ENCODE data around the gene UTP14A. TPM values are rescaled to one million over a fixed set of nuclear protein-coding genes. Genes with fewer than 3 reads are reported as not detected.

Gene UTP14A
- total and polyA plus RNA-seq, 12 donors = 6.7 to 12.6 (median 9.6) TPM

DNA sequence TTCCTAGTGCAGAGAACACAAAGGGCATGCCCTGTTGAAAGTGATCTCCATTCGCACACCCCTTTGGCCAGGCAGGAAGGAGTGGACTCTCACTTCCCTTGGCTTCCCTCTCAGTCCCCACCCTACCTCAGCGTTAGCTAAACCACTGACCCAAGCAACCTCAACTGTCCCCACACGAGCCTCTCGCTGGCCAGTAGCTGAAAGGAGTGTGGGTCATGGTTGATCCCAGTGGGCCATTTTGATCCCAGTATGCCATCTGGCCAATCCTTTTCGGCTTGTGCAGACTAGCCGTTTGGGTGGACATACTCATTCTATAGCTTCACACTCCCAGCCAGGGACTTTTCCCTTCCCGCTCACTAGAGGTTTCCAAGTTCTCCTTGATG, 52.1 kb downstream of the UTP14A start:
- ATAC-seq = peak in 1 of 8 donors; percentile 12
- H3K27me3 ChIP-seq = peaks cover 0 to 3% (median 0%) of the 10 kb centered on the region in 7 donors
- peak overlapping the region in 3 of 10 donors; percentile 52 to 86 (median 65) for H3K27ac ChIP-seq
- no peak for DNase-seq
- no peaks in the 10 kb centered on the region for H3K36me3 ChIP-seq
- intact Hi-C loops (cut with DNase I) = no loop called here
- H3K4me3 ChIP-seq = peak overlapping the region in 2 of 10 donors; percentile 47 to 49
- H3K9me3 ChIP-seq = no peaks in the 10 kb centered on the region
- H3K4me1 ChIP-seq = peaks cover 0 to 15% (median 0%) of the 10 kb centered on the region in 9 donors
- 66 to 69% methylated on average over 7 of the region's 7 CpGs for WGBS, 2 donors
- TF ChIP-seq, protein P1, sequence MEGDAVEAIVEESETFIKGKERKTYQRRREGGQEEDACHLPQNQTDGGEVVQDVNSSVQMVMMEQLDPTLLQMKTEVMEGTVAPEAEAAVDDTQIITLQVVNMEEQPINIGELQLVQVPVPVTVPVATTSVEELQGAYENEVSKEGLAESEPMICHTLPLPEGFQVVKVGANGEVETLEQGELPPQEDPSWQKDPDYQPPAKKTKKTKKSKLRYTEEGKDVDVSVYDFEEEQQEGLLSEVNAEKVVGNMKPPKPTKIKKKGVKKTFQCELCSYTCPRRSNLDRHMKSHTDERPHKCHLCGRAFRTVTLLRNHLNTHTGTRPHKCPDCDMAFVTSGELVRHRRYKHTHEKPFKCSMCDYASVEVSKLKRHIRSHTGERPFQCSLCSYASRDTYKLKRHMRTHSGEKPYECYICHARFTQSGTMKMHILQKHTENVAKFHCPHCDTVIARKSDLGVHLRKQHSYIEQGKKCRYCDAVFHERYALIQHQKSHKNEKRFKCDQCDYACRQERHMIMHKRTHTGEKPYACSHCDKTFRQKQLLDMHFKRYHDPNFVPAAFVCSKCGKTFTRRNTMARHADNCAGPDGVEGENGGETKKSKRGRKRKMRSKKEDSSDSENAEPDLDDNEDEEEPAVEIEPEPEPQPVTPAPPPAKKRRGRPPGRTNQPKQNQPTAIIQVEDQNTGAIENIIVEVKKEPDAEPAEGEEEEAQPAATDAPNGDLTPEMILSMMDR (IDR thresholded peaks at IDR 0.05) = no peak

DNA sequence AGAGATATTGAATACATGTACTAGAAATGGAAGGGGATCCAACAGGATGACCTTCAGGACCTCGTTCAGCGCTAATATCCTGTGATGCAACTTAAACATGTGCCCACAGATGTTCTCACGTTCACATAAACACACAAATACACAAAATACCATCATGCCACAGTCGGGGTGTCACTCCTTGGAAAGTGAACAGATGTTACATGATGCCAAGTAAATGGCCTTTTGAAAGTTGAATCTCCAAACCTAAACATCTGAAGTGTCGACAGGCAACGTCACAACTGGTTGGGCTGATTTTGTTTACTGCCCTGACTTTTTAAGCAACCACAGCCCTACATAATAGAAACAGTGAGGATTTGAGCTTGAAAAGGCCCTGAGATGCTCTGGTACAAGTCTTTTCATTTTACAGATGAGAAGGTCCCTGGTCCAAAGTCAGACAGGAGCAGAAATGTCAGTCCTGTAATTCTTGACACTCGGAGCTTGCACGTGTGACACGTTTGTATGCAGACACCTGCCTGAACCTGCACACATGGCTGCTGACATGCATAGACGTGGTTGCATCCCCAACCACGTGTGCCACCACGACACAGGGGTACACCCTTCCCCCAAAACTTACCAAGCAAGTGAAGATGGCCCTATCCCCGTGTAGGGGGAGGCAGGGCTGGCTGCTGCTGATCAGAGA, 53.0 kb downstream of the UTP14A start:
- intact Hi-C loops (cut with DNase I) = no loop called here
- peaks cover 0 to 15% (median 0%) of the 10 kb centered on the region in 9 donors for H3K4me1 ChIP-seq
- no peak overlapping the region for H3K4me3 ChIP-seq
- H3K36me3 ChIP-seq = no peaks in the 10 kb centered on the region
- H3K27me3 ChIP-seq = no peaks in the 10 kb centered on the region
- 53 to 63% methylated on average over 13 of the region's 13 CpGs for WGBS, 2 donors
- no peak overlapping the region for H3K27ac ChIP-seq
- ATAC-seq (no peak), DNase-seq (no peak)
- no peaks in the 10 kb centered on the region for H3K9me3 ChIP-seq
- TF ChIP-seq, protein P1 (IDR thresholded peaks at IDR 0.05) = no peak

DNA sequence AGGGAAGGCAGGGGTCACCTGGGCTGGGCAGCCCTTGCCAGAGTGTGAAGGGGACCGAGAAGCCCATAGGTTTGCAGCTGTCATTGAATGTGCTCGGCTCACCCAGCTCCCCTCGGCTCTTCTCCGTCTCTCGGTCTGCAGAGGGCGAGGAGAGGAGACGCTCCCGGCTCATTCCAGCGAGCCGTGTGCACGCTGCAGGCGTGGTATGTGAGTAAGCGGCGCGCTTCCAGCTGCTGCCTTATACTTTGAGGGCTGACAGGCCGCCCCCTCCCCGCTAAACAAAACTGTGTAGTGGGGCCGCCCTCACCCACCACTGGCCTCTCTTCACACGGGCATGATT, 53.5 kb downstream of the UTP14A start:
- Histone ChIP-seq H3K27ac (no peak overlapping the region), H3K27me3 (no peaks in the 10 kb centered on the region), H3K4me1 (peaks cover 0 to 15% (median 0%) of the 10 kb centered on the region in 9 donors), H3K4me3 (no peak overlapping the region), H3K36me3 (no peaks in the 10 kb centered on the region), H3K9me3 (no peaks in the 10 kb centered on the region)
- WGBS, 2 donors = 9 to 30% methylated on average over 19 of the region's 19 CpGs
- ATAC-seq (peak in 3 of 8 donors; percentile 34 to 67 (median 43)), DNase-seq (no peak)
- TF ChIP-seq, protein P1 (IDR thresholded peaks at IDR 0.05) = no peak
- intact Hi-C loops (cut with DNase I) = no loop called here

DNA sequence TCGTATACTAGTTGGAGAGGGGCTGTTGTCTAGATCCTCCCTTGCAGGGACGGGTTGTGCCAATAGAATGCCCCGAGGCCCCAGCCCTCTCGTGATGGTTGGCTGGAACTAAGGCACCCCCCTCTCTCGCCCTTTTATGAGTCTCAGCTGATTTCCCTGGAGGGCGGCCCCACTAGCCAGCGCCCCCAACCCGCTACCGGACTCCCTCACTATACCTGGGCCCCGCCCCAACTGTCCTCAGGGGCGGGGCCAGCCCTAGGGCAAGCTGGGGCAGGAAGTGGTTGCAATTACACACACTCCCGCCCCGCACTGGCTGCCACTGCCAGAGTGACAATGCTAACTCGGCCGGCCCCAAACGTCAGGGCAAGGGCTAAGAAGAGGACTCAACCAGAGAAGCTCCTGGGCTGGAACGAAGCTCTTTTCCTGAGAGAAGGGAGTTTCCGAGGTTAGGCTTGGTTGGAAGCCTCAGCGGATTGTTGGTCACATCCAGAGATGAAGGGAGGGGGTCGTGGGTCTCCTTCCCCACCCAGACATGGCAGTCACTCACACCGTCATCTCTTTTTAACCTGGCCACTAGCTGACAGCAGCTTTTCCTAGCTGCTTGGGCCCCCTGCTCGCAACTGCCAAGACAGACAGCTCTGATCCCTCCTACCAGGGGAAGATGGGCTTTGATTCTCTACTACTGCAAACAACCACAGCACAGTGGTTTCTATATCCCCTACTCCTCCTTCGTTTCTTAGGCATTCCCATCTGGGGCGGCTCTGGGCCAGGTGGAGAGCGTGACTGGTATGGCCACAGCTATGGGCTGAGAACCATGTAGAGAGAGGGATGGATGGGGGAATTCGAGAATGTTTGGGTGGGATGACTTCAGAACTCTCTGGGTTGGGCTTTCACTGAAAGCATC, 55.5 kb downstream of the UTP14A start:
- Histone ChIP-seq H3K36me3 (no peaks in the 10 kb centered on the region), H3K9me3 (no peaks in the 10 kb centered on the region), H3K4me1 (peaks cover 0 to 15% (median 0%) of the 10 kb centered on the region in 9 donors), H3K4me3 (peak overlapping the region in 4 of 10 donors; percentile 17 to 34 (median 24)), H3K27me3 (no peaks in the 10 kb centered on the region), H3K27ac (peak overlapping the region in 1 of 10 donors; percentile 86)
- TF ChIP-seq, protein P1 (IDR thresholded peaks at IDR 0.05) = no peak
- peak in 7 of 8 donors; percentile 24 to 83 (median 71) for ATAC-seq
- whole genome bisulfite sequencing, 2 donors = 25 to 30% methylated on average over 26 of the region's 26 CpGs
- intact Hi-C loops (cut with DNase I) = no loop called here
- DNase-seq = peak; percentile 23 to 54

Measured in heart right ventricle (tissue), 16 donors.